ENCODE measurements around the gene CPEB4. TPM values are rescaled to one million over a fixed set of nuclear protein-coding genes. Genes with fewer than 3 reads are reported as not detected.

CPEB4 gene
- total RNA-seq, 1 experiment from 2014 or later: 11.1 TPM

DNA sequence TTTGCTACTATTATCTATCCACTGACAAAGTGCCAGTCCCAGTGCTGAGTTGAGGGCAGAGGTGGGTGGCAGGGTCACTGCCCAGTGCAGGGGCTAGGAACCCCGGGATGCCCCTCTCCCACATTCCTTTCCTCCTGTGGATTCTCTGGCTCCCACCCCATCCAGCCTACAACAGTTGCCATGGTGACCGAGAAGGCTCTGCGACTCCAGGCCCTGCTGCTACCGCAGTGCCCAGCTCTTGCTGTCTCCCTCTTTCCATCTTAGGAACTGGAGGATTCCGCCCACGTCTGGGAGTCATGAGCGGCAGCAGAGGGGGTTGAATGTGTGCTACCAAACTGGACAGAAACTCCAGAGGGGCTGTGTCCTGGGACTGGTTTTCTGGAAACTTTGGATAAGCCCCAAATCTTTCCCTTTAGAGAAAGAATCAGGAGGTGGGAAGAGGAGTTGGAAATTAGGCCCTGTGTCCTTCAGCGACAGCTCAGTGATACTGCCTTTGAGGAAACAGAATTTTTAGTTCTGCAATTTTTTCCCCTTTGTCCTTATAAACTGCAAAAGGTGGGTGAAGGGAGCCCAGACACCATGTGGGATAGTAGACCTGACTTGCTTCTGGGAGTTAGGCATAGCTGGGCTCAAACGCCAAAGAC lies 80.1 kb downstream of the CPEB4 start:
- Histone ChIP-seq H3K9me2 (ENCODE audit: insufficient read depth) (no peaks in the 10 kb centered on the region), H3K4me2 (ENCODE audit: low read length) (no peak overlapping the region), H3K9ac (ENCODE audit: low read length) (no peak overlapping the region), H3K36me3 (ENCODE audit: control insufficient read depth in 1 of 2, insufficient read depth in 2 of 2, low read length in 2 of 2) (no peaks in the 10 kb centered on the region), H3K4me3 (replicated peaks in 1 of 2; ENCODE audit: low read depth in 1 of 2, low read length in 2 of 2) (no peak overlapping the region), H3K27me3 (ENCODE audit: insufficient read depth, low read length) (no peaks in the 10 kb centered on the region), H4K20me1 (ENCODE audit: insufficient read depth) (no peaks in the 10 kb centered on the region), H3K79me2 (ENCODE audit: insufficient read depth, low read length) (no peaks in the 10 kb centered on the region), H3K9me3 (ENCODE audit: control insufficient read depth in 1 of 2, insufficient read depth in 1 of 2, low read depth in 1 of 2, low read length in 2 of 2) (no peaks in the 10 kb centered on the region), H3K27ac (ENCODE audit: low read depth, low read length) (no peak overlapping the region), H2AFZ (ENCODE audit: low read depth, low read length, poor library complexity, severe bottlenecking) (no peak overlapping the region), H3K4me1 (ENCODE audit: control insufficient read depth in 1 of 2, insufficient read depth in 2 of 2, low read length in 2 of 2) (peaks cover 0 to 3% of the 10 kb centered on the region in 2 experiments; a peak in 1 of 4 replicates)
- DNase-seq (ENCODE audit: low read depth, low spot score) (no peak), ATAC-seq (no peak)
- intact Hi-C loops (cut with micrococcal nuclease): no loop called here
- no peak for TF ChIP-seq POLR2AphosphoS5 (IDR thresholded peaks at IDR 0.05; ENCODE audit: low read depth, low read length)
- TF ChIP-seq, protein P1, sequence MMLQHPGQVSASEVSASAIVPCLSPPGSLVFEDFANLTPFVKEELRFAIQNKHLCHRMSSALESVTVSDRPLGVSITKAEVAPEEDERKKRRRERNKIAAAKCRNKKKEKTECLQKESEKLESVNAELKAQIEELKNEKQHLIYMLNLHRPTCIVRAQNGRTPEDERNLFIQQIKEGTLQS (IDR thresholded peaks at IDR 0.05): no peak
- no peak for TF ChIP-seq CEBPB (IDR thresholded peaks at IDR 0.05; ENCODE audit: low read depth)
- no peak for TF ChIP-seq POLR2A (IDR thresholded peaks at IDR 0.05; ENCODE audit: borderline replicate concordance, extremely low read depth, insufficient read depth, insufficient read length)
- no peak for TF ChIP-seq CTCF (IDR thresholded peaks at IDR 0.05 in 2 of 3, conservative IDR thresholded peaks at IDR 0.05 in 1 of 3; ENCODE audit: borderline replicate concordance in 1 of 3, insufficient read depth in 1 of 3, low read depth in 2 of 3, low read length in 2 of 3)
- no peak for TF ChIP-seq SIN3A (IDR thresholded peaks at IDR 0.05; ENCODE audit: low read depth)
- TF ChIP-seq ELF1 (IDR thresholded peaks at IDR 0.05; ENCODE audit: borderline replicate concordance, low read depth): no peak
- POLR2A ChIA-PET: no interaction called here
- CTCF ChIA-PET: no interaction called here
- RAD21 ChIA-PET (ENCODE audit: low non-redundant PET in 1 of 2, low total read pairs in 2 of 2, uncharacterized antibody in 2 of 2, unreplicated experiment in 2 of 2): no interaction called here
- no TSS peak for BruUV-seq (replicated peaks)
